Cerebellar cortex (tissue), 1 donor: Measurements from ENCODE around the gene ALOX12B.
"Not testable (repeated sequence)": the region's sequence is repeated elsewhere in the genome, so short reads cannot be mapped to it uniquely, and the experiment has no call there.

Experiments used
- DNase-seq: peaks from one replicate; pipeline ENCODE4 v3.0.0-alpha.2; 2015; ENCODE audit warnings: low spot score

ALOX12B gene

DNA sequence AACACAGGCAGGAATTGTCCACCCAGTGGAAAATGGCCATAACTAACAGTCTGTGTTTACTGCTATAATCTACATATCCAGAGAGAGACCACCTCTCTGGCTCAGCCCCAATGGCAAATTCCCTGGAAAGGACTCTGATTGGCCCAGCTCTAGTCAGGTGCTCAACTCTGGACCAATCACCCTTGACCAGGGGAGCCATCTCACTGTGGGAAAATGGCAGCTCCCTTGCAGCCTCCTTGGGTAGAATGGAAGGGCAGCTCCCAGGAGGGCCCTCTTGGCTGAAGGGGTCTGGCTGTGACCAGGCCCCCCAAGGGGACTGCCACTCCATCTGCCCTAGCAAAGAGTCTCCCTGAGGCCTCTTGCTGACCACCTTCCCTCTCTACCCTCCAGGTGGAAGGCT, 45.5 kb downstream of the ALOX12B start:
- DNase-seq: no peak

DNA sequence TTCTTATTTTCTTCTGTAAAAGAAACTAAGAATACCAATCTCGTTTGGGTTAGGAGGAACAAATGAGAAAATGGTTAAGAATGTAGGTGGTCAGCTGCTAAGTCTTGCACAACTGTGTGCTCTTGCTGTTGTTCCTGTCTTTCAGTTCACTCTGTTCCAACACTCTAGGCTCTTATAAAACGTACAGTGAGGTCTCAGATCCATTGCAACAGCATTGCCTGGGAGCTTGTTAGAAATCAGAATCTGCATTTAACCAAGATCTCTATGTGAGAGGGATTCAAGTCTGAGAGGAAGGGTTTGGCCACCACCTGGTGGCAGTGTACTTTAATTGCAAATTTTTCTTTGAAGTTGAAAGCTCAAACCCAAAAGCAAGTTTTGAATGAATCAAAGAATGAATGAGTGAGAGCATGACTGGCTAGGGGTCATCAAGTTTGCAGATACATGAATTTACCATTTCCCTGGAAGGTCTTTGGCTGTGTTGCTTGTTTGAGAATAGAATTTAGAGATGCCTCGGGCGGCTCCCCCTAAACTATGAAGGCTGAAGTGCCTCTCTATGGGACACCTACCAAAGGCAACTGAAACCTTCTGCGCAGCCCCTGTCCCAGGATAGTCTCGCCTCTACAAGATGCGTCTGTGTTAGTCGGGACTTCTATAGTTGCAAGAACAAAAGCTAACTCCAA, 46.1 kb downstream of the ALOX12B start:
- peak; percentile 56 for DNase-seq

DNA sequence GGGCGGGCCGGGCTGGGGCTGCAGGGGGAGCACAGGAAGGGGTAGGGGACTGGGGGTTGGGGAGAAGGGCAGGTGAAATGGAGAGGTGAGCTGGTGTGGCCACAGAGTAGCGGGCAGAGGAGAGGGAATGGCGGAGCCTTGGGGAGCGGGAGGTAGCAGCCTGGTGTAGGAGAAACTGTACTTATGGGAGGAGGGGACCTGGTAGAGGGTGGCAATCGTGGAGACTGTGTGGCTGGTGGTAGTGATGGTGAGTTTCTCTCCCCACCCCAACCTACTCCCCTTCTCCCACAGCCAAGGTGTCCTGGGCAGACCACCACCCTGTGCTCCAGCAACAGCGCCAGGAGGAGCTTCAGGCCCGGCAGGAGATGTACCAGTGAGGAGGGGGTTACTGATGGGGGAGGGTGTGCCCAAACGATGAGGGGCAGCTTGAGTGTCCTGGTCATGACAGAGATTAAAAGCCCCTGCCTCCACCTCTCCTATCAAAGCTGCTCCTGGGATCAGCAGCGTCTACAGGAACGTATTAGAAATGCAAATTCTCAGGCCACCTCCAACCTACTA, 47.8 kb downstream of the ALOX12B start:
- DNase-seq: no peak

GRCh38 chr17:8038954-8039610, 48.4 kb downstream of the ALOX12B start, which contains the start of gene ALOX15B:
ALOX15B (plus strand) TSS chr17:8039059; CDS start chr17:8039156, 97 bp downstream.
- no peak for DNase-seq

- DNase-seq: no peak
Measured at GRCh38 chr17:8032442-8032841, 55.1 kb downstream of the ALOX12B start.

GRCh38 chr17:8031950-8032349, 55.6 kb downstream of the ALOX12B start:
- no peak for DNase-seq

DNA sequence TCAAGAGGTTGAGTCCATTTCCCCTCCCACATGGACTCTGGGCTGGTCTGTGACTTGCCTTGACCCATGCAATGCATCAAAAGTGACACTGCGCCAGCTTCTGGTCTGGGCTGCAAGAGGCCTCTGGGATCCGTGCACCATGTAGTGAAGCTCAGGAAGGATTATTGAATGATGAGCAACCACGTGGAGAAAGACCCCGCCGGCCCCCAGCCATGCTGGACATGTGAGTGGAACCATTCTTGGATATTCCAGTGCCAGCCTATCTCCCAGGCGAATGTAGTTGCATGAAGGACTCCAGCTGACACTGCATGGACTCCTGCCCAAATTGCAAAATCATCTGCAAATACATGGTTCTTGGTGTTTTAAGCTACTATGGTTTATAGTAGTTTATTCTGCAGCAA, 56.3 kb downstream of the ALOX12B start:
- DNase-seq: no peak

GRCh38 chr17:8029121-8029520, 58.4 kb downstream of the ALOX12B start:
- DNase-seq: no peak

GRCh38 chr17:8025176-8025911, 62.2 kb downstream of the ALOX12B start:
- no peak for DNase-seq

- DNase-seq: not testable (repeated sequence)
Measured at GRCh38 chr17:8024161-8024560, 63.4 kb downstream of the ALOX12B start.
